Left renal pelvis (tissue), 4 donors: ENCODE results near the gene SLC13A3. TPM values are rescaled to one million over a fixed set of nuclear protein-coding genes. Genes with fewer than 3 reads are reported as not detected.

ENCODE experiments used
- DNase-seq, 4 donors: peaks; one replicate each; pipeline ENCODE4 v3.0.0-alpha.2; 2013; ENCODE audit warnings: low read depth in 4 of 4, low spot score in 3 of 4
- polyA plus RNA-seq, 4 donors: library from polyadenylated mRNA; unstranded; fragments of 120-200 nt; gene quantifications; one replicate each; pipeline ENCODE4 v1.2.1, GENCODE V29; 2013; ENCODE audit not compliant: insufficient read length in 4 of 4

SLC13A3 gene
- polyA plus RNA-seq, 4 donors, result 7.1 to 19.8 (median 14.3) TPM

DNA sequence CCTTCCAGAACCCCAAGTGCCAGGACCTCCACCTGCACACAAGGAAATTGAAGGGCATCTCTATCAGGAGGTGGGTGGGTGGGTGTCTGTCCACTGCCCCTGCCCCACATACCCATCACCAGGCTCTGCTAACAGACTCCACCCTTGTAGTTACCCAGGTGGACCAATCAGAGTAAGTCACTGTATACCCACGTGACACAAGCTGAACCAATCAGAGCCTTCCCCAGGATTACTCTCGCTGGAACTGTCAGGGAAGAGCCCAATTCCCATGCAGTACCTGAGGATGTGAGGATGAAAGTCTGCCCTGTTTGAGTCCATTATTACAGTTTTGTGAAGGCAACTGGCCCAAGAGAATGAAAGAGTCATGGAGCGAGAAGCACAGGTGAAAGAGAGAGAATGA lies 105.0 kb downstream of the SLC13A3 start:
- no peak for DNase-seq

DNA sequence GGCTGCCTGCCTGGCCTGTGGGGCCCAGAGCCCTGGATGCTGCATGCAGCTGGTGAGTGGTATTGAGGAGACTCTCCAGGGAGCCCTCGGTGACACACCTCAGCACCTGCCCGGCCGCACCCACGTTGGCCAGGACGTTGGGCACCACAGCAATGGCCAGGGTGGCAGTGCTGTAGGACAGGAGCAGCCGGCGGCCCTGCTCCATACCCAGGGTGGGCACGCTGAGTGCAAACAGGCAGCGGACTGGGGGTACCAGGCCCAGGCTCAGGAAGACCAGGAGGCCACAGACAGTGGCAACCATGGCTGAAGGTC lies 105.5 kb downstream of the SLC13A3 start:
- no peak for DNase-seq

DNA sequence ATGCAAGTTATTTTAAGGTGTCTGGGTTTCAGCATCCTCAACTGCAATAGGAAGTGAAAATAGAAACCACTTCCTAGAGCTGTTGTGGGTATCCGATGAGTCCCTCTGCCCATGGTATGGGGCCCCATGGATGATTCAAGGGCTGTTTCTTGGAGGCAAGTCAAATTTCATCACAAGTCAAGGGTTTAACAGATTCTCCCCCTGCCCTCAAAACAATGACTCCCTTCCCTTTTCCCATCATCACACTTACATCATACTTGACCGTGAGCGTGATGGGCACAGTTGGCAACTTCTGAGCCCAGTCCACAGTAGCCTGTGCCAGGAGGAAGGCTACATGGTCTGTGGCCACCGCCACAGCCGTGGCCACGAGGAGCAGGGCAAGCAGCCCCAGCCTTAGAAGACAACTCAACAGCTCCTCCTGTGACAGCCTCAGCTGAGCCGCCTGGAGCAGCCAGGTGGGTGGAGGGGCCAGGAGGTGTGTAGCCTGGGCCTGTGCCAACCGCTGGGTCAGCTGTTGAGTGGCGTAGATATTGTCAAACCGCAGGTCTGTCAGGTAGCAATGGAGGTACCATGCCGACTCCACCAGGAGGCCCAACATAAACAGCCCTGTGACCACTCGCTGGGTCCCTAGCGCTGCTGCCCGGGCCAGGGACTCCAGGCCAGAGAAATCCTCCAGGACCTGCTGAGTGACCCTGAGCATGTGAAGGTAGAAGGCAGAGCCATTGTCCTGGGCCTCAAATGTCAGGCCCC lies 106.0 kb downstream of the SLC13A3 start:
- DNase-seq, result no peak

DNA sequence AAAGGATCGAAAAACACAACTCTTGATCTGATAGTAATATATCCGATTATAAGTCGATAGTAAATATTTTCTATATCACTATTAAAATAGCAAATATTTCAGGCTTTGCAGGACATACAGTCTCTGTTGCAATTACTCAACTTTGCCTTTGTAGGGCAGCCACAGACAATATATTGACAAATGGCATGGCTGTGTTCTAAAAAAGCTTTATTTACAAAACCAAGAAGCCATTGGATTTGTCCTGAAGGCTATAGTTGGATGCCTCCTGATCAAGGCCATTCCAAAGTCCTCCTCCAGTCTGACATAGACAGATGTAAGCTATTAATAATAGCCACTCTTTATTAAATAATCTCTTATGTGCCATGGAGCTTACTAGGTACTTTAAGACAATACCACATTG lies 106.7 kb downstream of the SLC13A3 start:
- DNase-seq, result no peak

DNA sequence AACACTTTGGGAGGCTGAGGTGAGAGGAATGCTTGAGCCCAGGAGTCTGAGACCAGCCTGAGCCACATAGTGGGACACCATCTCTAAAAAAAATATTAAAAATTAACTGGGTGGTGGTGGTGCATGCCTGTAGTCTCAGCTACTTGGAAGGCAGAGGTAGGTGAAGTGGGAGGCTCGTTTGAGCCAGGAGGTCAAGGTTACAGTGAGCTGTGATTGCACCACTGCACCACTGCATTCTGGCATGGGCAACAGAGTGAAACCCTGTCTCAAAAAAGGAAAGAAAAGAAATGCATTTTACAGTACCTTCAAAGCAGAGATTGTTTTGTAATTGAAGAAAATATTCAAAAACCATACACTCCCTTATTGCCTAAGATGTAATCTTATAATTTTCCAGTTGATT lies 107.3 kb downstream of the SLC13A3 start:
- no peak for DNase-seq

DNA sequence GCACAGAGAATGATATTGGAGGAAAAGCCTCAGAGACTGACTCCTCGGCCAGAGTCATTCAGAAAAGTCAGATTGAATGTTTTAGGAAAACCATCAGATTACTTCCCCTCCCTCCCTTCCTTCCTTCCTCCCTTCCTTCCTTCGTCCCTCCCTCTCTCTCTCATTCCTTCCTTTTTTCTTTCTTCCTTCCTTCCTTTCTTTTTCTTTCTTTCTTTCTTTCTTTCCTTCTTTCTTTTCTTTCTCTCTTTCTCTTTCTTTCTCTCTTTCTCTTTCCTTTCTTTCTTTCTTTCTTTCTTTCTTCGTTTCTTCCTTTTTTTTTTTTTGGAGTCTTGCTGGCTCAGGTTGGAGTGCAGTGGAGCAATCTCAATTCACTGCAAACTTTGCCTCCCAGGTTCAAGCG lies 108.2 kb downstream of the SLC13A3 start:
- DNase-seq, result no peak

DNA sequence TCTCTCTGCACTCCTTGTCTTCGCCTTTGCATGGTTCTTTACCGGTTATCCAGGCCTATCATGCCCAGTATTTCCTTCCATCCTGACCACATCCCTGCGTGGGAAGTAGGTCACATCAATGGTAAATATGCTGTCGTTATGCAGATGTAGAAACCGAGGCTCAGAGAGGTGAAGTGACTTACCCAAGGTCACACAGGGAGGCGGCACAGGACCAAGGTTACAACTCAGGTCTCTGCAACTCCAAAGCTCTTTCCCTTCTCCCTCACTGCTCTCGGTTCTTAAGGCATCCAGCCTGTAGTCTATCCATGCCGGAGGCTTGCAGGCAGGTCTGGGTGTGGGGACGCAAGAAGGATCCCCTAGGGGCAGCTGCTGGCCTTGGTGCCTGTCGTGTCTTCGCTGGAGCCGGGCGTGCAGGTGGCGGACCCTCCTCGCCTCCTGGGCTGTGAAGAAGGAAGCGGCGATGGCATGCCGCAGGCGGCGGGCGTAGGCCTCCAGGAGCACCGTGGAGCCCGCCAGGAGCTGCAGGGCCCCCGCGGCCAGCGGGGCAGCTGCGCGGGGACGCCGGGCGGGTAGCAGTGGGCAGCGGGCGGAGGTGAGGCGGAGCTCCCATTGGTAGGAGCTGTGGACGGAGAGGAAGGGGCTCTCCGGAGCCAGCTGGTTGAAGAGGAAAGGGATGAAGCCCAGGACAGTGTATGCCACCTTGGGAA lies 109.9 kb downstream of the SLC13A3 start:
- no peak for DNase-seq

DNA sequence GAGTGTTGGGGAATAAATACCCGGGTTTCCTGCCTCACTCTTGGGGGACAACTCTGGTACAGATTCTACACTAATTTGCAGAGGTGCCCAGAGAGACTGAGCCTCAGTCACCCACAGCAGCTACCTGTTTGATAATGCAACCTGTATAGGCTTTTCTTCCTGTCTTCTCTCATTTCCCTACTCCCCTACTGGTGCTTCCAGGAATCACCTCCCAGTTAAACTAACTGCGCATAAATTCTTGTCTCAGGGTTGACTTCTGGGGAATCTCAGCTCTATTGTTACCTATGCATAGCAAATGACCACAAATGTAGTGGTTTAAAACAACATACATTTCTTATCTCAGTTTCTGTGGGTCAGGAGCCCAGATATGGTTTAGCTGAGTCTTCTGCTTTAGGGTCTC lies 112.1 kb downstream of the SLC13A3 start:
- DNase-seq, result no peak

DNA sequence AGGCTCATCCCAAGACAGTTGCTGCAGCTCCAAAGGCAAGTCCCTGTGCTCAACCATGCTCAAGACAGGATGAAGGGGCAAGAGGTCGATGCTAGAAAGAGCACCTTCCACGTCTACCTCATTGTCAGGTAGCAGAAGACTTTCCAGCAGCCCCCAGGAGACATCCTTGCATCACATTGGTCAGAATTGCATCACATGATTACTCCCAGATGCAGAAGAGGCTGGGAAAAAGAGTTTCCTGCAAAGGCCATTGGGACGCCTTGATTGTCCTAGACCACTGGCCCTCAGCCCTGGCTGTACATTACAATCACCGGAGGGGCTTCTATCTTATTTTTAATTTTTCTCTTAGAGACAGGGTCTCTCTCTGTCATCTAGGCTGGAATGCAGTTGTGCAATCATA lies 120.6 kb downstream of the SLC13A3 start:
- DNase-seq, result no peak

DNA sequence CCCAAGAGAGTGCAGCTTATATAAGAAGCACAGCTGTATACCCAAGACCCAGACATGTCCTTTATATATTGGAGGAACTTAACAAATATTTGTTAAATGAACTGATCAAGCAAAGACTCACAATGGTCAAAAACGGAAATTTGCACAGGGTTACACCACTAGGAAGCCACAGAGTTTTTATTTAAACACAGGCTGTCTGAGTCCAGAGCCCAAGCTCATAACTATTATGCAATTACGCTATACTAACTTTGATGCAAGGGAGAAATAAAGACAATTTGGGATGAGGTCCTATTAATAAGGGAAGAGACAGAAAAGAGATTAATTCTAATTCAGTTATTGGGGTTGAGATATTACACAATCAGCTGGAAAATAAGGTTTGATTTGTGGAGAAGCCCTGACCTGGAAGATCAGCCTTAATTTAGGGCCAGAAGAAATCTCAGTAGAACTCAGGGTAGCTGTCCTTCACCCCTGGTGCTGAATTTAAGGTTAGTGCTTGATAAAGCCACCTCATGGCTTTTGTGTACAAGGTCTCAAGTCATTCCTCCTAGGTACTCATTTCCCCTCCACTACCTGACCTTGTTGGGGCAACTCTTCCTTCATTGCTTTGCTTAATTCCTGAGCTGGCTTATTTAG lies 127.4 kb downstream of the SLC13A3 start:
- DNase-seq, result peak in 1 of 4 donors; percentile 7

DNA sequence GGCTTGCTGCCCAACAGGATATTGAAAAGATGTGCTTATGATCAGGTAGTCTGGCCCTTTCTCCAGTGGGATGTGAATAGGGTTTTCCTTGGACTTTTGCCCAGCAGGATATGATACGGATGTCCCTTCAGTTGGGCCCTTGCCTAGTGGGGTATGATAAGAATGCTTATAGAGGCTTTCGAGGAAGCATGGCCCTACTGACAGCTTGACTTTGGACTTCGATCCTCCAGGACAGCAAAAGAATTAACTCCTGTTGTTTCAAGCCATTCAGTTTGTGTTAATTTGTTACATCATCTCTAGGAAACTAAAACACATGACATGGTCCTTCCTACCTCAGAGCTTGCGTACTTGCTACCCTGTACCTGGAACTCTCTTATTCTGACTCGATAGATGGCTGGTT lies 128.2 kb downstream of the SLC13A3 start:
- no peak for DNase-seq

DNA sequence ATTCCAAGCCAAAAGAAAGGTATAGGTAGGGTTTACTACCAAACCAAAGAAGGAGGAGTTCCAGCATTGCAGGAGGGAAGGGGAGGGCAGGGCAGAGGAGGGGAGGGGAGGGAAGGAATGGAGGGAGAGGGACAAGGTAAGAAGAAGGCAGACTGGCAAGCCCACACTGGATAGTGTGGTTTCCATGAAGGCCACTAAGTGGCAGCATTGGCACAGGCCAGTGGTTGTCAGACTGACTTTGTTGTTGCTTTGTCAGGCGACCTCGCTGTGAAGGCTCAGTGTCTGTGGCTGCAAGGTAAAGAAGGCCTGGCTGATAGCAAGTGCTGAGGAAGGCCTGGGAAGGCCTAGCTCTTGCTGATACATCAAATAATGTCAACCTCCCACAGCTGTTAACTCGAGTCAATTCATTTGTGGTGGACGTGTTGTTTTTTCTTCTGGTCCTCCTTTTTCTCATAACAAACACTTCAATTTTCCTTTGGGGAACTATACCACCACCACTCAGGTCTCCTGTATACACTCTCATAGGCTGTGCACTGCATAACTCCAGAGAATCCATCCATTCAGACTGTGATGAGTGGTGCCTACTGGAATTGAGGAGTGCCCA lies 130.2 kb downstream of the SLC13A3 start:
- DNase-seq, result peak in 2 of 4 donors; percentile 14 to 24

DNA sequence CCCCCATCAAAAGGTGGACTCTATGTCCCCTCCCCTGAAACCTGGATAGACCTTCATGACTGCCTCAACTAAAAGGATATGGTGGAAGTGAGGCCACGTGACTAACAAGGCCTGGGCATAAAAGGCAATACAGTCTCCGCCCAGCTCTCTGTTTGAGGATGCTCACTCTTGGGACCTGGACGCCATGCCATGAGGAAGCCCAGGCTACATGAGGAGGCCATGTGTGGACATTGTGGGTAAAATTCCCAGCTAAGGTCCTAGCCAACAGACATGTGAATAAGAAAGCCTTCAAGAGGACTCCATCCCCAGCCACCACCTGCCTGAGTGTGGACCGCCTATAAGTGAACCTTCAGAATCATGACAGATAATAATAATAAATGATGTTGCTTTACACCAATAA lies 130.7 kb downstream of the SLC13A3 start:
- no peak for DNase-seq

DNA sequence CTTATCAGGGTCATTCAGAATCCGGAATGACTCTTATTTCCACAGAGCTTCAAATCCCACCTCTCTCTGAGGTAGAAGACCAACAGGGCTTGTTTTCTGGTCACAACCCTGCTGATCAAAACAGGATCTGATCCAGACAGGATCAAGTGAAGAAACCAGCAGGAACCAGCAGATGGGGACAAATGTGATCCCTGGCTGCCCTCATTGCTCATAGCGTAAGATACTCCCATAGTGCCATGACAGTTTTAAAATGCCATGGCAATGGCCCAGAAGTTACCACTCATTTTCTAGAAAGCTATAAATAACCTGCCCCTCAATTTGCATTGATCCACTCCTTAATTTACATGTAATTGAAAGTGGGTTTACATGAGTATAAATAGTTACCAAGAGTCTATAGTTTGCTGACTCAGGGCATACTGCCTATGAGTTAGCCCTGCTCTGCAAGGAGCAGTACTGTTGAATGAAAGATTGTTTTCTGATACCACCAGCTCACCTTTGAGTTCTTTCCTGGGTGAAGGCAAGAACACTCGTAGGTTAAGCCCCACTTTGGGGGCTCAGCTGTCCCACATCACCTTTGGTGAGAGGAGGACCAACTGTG lies 131.7 kb downstream of the SLC13A3 start:
- DNase-seq, result no peak

DNA sequence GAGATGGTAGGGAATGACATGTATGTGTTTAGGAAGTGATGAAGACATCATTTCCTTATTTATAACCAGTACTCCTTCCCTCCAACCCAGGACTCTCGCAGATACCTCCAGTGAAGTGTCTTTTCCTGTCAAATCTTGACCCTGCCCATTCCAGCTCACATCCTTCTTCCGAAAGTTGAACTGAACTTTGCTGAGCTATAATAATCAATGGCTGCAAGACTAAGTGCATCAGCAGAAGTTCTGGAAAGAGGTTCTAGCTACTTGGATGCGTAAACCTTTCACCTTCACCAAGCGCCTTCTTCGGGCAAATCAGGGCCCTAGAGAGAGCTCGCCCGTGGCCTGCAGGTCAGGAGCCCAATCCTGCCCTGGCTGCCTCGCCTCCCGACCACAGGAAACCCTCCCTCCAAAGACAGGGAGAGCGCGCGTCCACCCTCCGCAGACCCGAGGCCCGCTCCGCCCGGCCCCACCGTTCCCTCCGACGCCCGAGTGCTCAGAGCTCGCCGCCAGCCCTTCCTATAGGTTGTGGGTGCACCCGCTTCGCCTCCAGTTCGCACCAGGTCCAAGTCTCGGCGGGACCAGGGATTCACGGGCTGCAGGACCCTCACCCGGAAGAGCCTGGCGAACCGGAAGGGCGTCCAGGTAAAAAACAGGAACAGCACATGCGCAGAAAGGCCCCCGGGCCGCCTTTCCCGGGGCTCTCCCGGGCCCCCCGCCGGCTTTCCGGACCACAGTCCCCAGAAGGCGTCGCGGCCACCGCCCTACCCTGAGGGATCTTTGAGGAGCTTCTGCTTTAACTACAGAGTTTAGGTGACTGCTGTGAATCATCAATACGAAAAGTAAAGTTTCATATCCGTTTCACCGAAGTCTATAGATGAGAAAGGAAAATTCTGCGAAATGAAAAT lies 138.1 kb downstream of the SLC13A3 start, which contains the start of gene ZNF334:
Gene ZNF334 (minus strand): TSS at position 617 of the 902 bp plus-strand sequence. CDS start 1,457 bp downstream, outside the sequence.
- DNase-seq, result peak; percentile 50 to 63 (median 56)

DNA sequence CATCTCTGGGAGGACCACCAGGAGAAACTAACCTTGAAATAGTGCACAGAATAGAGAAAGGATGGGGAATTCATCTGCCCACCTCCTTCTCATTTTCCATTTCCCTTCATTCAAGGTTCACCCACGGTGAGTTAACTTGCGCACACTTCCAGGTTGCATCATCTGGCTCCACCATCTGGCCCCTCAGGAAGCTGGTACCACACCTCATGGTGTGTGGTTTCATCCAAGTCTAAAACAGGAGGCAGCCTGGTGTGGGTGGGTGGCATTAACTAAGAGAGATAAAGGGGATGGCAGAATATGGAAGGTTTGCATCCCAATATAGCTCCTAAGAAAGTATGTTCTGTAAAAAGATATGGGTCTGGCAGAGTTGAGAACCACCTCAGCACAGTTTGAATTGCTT lies 141.7 kb downstream of the SLC13A3 start:
- no peak for DNase-seq
